ENCODE measurements around the gene SSH2.

GRCh38 chr17:29844339-29845048 lies 85.5 kb downstream of the SSH2 start:
- no peak for TF ChIP-seq POLR2A (IDR thresholded peaks at IDR 0.05)
- TF ChIP-seq, protein P1, sequence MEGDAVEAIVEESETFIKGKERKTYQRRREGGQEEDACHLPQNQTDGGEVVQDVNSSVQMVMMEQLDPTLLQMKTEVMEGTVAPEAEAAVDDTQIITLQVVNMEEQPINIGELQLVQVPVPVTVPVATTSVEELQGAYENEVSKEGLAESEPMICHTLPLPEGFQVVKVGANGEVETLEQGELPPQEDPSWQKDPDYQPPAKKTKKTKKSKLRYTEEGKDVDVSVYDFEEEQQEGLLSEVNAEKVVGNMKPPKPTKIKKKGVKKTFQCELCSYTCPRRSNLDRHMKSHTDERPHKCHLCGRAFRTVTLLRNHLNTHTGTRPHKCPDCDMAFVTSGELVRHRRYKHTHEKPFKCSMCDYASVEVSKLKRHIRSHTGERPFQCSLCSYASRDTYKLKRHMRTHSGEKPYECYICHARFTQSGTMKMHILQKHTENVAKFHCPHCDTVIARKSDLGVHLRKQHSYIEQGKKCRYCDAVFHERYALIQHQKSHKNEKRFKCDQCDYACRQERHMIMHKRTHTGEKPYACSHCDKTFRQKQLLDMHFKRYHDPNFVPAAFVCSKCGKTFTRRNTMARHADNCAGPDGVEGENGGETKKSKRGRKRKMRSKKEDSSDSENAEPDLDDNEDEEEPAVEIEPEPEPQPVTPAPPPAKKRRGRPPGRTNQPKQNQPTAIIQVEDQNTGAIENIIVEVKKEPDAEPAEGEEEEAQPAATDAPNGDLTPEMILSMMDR (IDR thresholded peaks at IDR 0.05), result no peak

Data from thyroid gland (tissue), 4 donors.